Activated naive CD8-positive, alpha-beta T cell treated with anti-CD3 and anti-CD28 coated beads for 36 hours (primary cell): ENCODE results near the gene SEMA4G. TPM values are rescaled to one million over a fixed set of nuclear protein-coding genes. Genes with fewer than 3 reads are reported as not detected.
A peak's percentile ranks its signal among the peaks of the same experiment; 100 is the strongest.

Source experiments
- DNase-seq: peaks from one replicate; pipeline ENCODE4 v3.0.0; 2021
- H3K27ac Mint-ChIP-seq: one replicate; pipeline ENCODE4 v1.8.0; 2022; ENCODE audit warnings: mild to moderate bottlenecking, moderate library complexity, mixed read lengths
- H3K27me3 Mint-ChIP-seq: one replicate; pipeline ENCODE4 v1.8.0; 2022; ENCODE audit warnings: mild to moderate bottlenecking, mixed read lengths
- H3K36me3 Mint-ChIP-seq: one replicate; pipeline ENCODE4 v1.8.0; 2021; ENCODE audit warnings: mild to moderate bottlenecking, mixed read lengths
- H3K4me1 Mint-ChIP-seq: one replicate; pipeline ENCODE4 v1.8.0; 2021; ENCODE audit warnings: mixed read lengths
- H3K4me3 Mint-ChIP-seq: one replicate; pipeline ENCODE4 v1.8.0; 2022; ENCODE audit warnings: mild to moderate bottlenecking, moderate library complexity, mixed read lengths
- H3K9me3 Mint-ChIP-seq: one replicate; pipeline ENCODE4 v1.8.0; 2022; ENCODE audit warnings: mixed read lengths
- total RNA-seq, 2 experiments: library from RNA; stranded (reverse); gene quantifications; one replicate each; pipeline ENCODE4 v1.2.3, GENCODE V29; 2021

Gene SEMA4G
- total RNA-seq, 2 experiments from 2014 or later, result 0.89 to 1.0 TPM

GRCh38 chr10:101005869-101006567 is 36.7 kb downstream of the SEMA4G start:
- Mint-ChIP-seq H3K4me3 (no peak overlapping the region), H3K36me3 (no peaks in the 10 kb centered on the region), H3K4me1 (peaks cover 2% of the 10 kb centered on the region), H3K27ac (no peak overlapping the region), H3K27me3 (no peaks in the 10 kb centered on the region), H3K9me3 (no peaks in the 10 kb centered on the region)
- DNase-seq, result no peak

- Mint-ChIP-seq H3K36me3 (no peaks in the 10 kb centered on the region), H3K9me3 (no peaks in the 10 kb centered on the region), H3K4me3 (no peak overlapping the region), H3K27me3 (no peaks in the 10 kb centered on the region), H3K4me1 (no peaks in the 10 kb centered on the region), H3K27ac (no peak overlapping the region)
- DNase-seq, result no peak
Observed at GRCh38 chr10:101006593-101007098, 37.3 kb downstream of the SEMA4G start.

GRCh38 chr10:101007099-101007711 is 37.9 kb downstream of the SEMA4G start:
- H3K4me1 Mint-ChIP-seq, result no peaks in the 10 kb centered on the region
- no peak for DNase-seq
- no peaks in the 10 kb centered on the region for H3K27me3 Mint-ChIP-seq
- H3K36me3 Mint-ChIP-seq, result no peaks in the 10 kb centered on the region
- H3K9me3 Mint-ChIP-seq, result no peaks in the 10 kb centered on the region
- no peak overlapping the region for H3K4me3 Mint-ChIP-seq
- no peak overlapping the region for H3K27ac Mint-ChIP-seq

- H3K4me1 Mint-ChIP-seq, result peaks cover 5% of the 10 kb centered on the region
- no peak overlapping the region for H3K4me3 Mint-ChIP-seq
- H3K27ac Mint-ChIP-seq, result no peak overlapping the region
- no peaks in the 10 kb centered on the region for H3K9me3 Mint-ChIP-seq
- no peak for DNase-seq
- peaks cover 2% of the 10 kb centered on the region for H3K27me3 Mint-ChIP-seq
- no peaks in the 10 kb centered on the region for H3K36me3 Mint-ChIP-seq
Observed at GRCh38 chr10:101007915-101008822, 38.9 kb downstream of the SEMA4G start.

GRCh38 chr10:101008823-101009423 is 39.6 kb downstream of the SEMA4G start:
- Mint-ChIP-seq H3K4me3 (no peak overlapping the region), H3K27ac (no peak overlapping the region), H3K36me3 (no peaks in the 10 kb centered on the region), H3K9me3 (no peaks in the 10 kb centered on the region), H3K4me1 (peaks cover 10% of the 10 kb centered on the region), H3K27me3 (peaks cover 6% of the 10 kb centered on the region)
- no peak for DNase-seq

- no peak for DNase-seq
- peaks cover 20% of the 10 kb centered on the region for H3K27me3 Mint-ChIP-seq
- H3K4me3 Mint-ChIP-seq, result no peak overlapping the region
Observed at GRCh38 chr10:101010329-101010728, 41.0 kb downstream of the SEMA4G start.

GRCh38 chr10:101011517-101012423 is 42.5 kb downstream of the SEMA4G start:
- DNase-seq, result no peak
- no peak overlapping the region for H3K27ac Mint-ChIP-seq
- H3K4me3 Mint-ChIP-seq, result no peak overlapping the region
- peaks cover 20% of the 10 kb centered on the region for H3K4me1 Mint-ChIP-seq
- H3K27me3 Mint-ChIP-seq, result peaks cover 31% of the 10 kb centered on the region
- no peaks in the 10 kb centered on the region for H3K9me3 Mint-ChIP-seq
- no peaks in the 10 kb centered on the region for H3K36me3 Mint-ChIP-seq

More at GRCh38 chr10:101010329-101010728, 41.0 kb downstream of the SEMA4G start:
- Mint-ChIP-seq H3K27ac (no peak overlapping the region), H3K4me1 (peaks cover 19% of the 10 kb centered on the region), H3K9me3 (no peaks in the 10 kb centered on the region), H3K36me3 (no peaks in the 10 kb centered on the region)

- Mint-ChIP-seq H3K27ac (peak overlapping the region; percentile 64), H3K4me3 (no peak overlapping the region), H3K27me3 (peaks cover 40% of the 10 kb centered on the region), H3K9me3 (no peaks in the 10 kb centered on the region), H3K4me1 (peaks cover 20% of the 10 kb centered on the region), H3K36me3 (no peaks in the 10 kb centered on the region)
- DNase-seq, result peak; percentile 80
Observed at GRCh38 chr10:101012525-101013364, 43.4 kb downstream of the SEMA4G start.

GRCh38 chr10:101013365-101013825 is 44.1 kb downstream of the SEMA4G start:
- H3K36me3 Mint-ChIP-seq, result no peaks in the 10 kb centered on the region

GRCh38 chr10:101014230-101014884 is 45.1 kb downstream of the SEMA4G start:
- H3K27ac Mint-ChIP-seq, result no peak overlapping the region
- peaks cover 25% of the 10 kb centered on the region for H3K4me1 Mint-ChIP-seq
- peak; percentile 75 for DNase-seq
- no peaks in the 10 kb centered on the region for H3K9me3 Mint-ChIP-seq
- peaks cover 53% of the 10 kb centered on the region for H3K27me3 Mint-ChIP-seq
- H3K36me3 Mint-ChIP-seq, result no peaks in the 10 kb centered on the region
- H3K4me3 Mint-ChIP-seq, result no peak overlapping the region

More at GRCh38 chr10:101013365-101013825, 44.1 kb downstream of the SEMA4G start:
- H3K4me3 Mint-ChIP-seq, result peak overlapping the region; percentile 50
- no peak for DNase-seq
- H3K4me1 Mint-ChIP-seq, result peaks cover 22% of the 10 kb centered on the region
- peak overlapping the region; percentile 64 for H3K27ac Mint-ChIP-seq
- H3K27me3 Mint-ChIP-seq, result peaks cover 45% of the 10 kb centered on the region
- H3K9me3 Mint-ChIP-seq, result no peaks in the 10 kb centered on the region

- no peaks in the 10 kb centered on the region for H3K9me3 Mint-ChIP-seq
- no peaks in the 10 kb centered on the region for H3K36me3 Mint-ChIP-seq
- H3K27ac Mint-ChIP-seq, result no peak overlapping the region
- no peak overlapping the region for H3K4me3 Mint-ChIP-seq
- H3K27me3 Mint-ChIP-seq, result peaks cover 58% of the 10 kb centered on the region
- peaks cover 26% of the 10 kb centered on the region for H3K4me1 Mint-ChIP-seq
- DNase-seq, result no peak
Observed at GRCh38 chr10:101014966-101015581, 45.8 kb downstream of the SEMA4G start.

GRCh38 chr10:101015582-101015973 is 46.3 kb downstream of the SEMA4G start:
- Mint-ChIP-seq H3K36me3 (no peaks in the 10 kb centered on the region), H3K27ac (no peak overlapping the region), H3K27me3 (peaks cover 62% of the 10 kb centered on the region), H3K4me3 (no peak overlapping the region), H3K4me1 (peaks cover 26% of the 10 kb centered on the region), H3K9me3 (no peaks in the 10 kb centered on the region)
- DNase-seq, result no peak
